ENCODE data around the gene AMPD3.

DNA sequence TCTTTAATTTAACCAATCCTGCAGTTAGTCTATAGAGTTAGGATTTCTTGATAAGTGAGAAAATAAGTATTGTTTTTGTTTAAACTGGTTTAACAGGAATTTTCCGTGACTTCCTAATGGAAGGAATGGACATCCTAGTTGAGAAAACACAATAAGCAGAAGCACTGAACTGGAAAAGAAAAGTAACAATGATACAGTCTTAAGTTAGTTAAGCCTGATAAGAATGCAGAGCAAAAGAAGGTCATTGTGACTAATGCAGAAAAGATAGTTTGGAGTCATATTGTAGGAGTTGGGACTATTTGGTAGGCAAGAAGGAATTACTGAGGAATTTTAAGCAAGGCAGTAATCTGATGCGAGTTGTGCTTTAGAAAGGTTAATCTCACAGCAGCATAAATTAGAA, 74.2 kb downstream of the AMPD3 start:
- TF ChIP-seq, protein P1, sequence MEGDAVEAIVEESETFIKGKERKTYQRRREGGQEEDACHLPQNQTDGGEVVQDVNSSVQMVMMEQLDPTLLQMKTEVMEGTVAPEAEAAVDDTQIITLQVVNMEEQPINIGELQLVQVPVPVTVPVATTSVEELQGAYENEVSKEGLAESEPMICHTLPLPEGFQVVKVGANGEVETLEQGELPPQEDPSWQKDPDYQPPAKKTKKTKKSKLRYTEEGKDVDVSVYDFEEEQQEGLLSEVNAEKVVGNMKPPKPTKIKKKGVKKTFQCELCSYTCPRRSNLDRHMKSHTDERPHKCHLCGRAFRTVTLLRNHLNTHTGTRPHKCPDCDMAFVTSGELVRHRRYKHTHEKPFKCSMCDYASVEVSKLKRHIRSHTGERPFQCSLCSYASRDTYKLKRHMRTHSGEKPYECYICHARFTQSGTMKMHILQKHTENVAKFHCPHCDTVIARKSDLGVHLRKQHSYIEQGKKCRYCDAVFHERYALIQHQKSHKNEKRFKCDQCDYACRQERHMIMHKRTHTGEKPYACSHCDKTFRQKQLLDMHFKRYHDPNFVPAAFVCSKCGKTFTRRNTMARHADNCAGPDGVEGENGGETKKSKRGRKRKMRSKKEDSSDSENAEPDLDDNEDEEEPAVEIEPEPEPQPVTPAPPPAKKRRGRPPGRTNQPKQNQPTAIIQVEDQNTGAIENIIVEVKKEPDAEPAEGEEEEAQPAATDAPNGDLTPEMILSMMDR (IDR thresholded peaks at IDR 0.05; ENCODE audit: low read length): no peak
- TF ChIP-seq EZH2 (optimal IDR thresholded peaks at IDR 0.05; ENCODE audit: low read depth, low read length): no peak

Data from MM.1S (cell line).